ENCODE data around the gene ADH1B. TPM values are rescaled to one million over a fixed set of nuclear protein-coding genes. Genes with fewer than 3 reads are reported as not detected.
A peak's percentile ranks its signal among the peaks of the same experiment; 100 is the strongest.

The ADH1B gene
- total and polyA plus RNA-seq, 3 donors from 2014 or later: 6.4 to 24.6 (median 9.4) TPM

GRCh38 chr4:99301376-99302164 lies 19.6 kb downstream of the ADH1B start:
- no peak for DNase-seq
- H3K27me3 ChIP-seq: no peaks in the 10 kb centered on the region
- H3K9me3 ChIP-seq: no peaks in the 10 kb centered on the region
- intact Hi-C loops (cut with DNase I; ENCODE audit: low total_unique reads): no loop called here
- H3K36me3 ChIP-seq (ENCODE audit: low read depth, missing control alignments): no peaks in the 10 kb centered on the region
- WGBS, 2 donors: 67 to 73% methylated on average over 7 of the region's 7 CpGs
- TF ChIP-seq CTCF (IDR thresholded peaks at IDR 0.05) (no peak), POLR2A (IDR thresholded peaks at IDR 0.05) (no peak)
- H3K4me1 ChIP-seq: peaks cover 11% of the 10 kb centered on the region
- no peak overlapping the region for H3K4me3 ChIP-seq
- peak overlapping the region in 1 of 2 donors; percentile 63 for H3K27ac ChIP-seq

GRCh38 chr4:99300934-99301333 lies 20.3 kb downstream of the ADH1B start:
- Histone ChIP-seq H3K4me3 (no peak overlapping the region), H3K4me1 (peaks cover 11% of the 10 kb centered on the region), H3K27me3 (no peaks in the 10 kb centered on the region), H3K27ac (no peak overlapping the region), H3K36me3 (ENCODE audit: low read depth, missing control alignments) (no peaks in the 10 kb centered on the region), H3K9me3 (no peaks in the 10 kb centered on the region)
- 21 to 27% methylated on average over 4 of the region's 4 CpGs for WGBS, 2 donors
- TF ChIP-seq CTCF (IDR thresholded peaks at IDR 0.05) (no peak), POLR2A (IDR thresholded peaks at IDR 0.05) (no peak)
- DNase-seq: peak; percentile 86
- intact Hi-C loops (cut with DNase I; ENCODE audit: low total_unique reads): no loop called here

- intact Hi-C loops (cut with DNase I; ENCODE audit: low total_unique reads): no loop called here
- DNase-seq: no peak
- 87 to 93% methylated on average over 3 to 5 of the region's 5 CpGs for WGBS, 2 donors
- Histone ChIP-seq H3K27ac (no peak overlapping the region), H3K36me3 (ENCODE audit: low read depth, missing control alignments) (no peaks in the 10 kb centered on the region), H3K4me3 (no peak overlapping the region), H3K9me3 (no peaks in the 10 kb centered on the region), H3K27me3 (no peaks in the 10 kb centered on the region), H3K4me1 (no peaks in the 10 kb centered on the region)
- TF ChIP-seq POLR2A (IDR thresholded peaks at IDR 0.05) (no peak), CTCF (IDR thresholded peaks at IDR 0.05) (no peak)
Measured at GRCh38 chr4:99293357-99293756, 27.8 kb downstream of the ADH1B start.

GRCh38 chr4:99290848-99291786 lies 30.1 kb downstream of the ADH1B start, which contains the start of gene ADH1A:
Gene ADH1A, minus strand, starts transcription at chr4:99290985. Its CDS starts 71 bp downstream, at chr4:99290914.
- no peak within 1 kb of the TSS for H3K4me3 ChIP-seq
- no peak for TF ChIP-seq CTCF (IDR thresholded peaks at IDR 0.05)
- no peak for TF ChIP-seq POLR2A (IDR thresholded peaks at IDR 0.05)
- DNase-seq: no peak
- H3K9me3 ChIP-seq: no peaks in the 10 kb centered on the region
- WGBS, 2 donors: 69 to 88% methylated on average over 3 of the region's 3 CpGs
- no peaks in the 10 kb centered on the region for H3K4me1 ChIP-seq
- H3K27me3 ChIP-seq: no peaks in the 10 kb centered on the region
- no peak within 1 kb of the TSS for H3K27ac ChIP-seq
- intact Hi-C loops (cut with DNase I; ENCODE audit: low total_unique reads): no loop called here
- no peaks in the 10 kb centered on the region for H3K36me3 ChIP-seq (ENCODE audit: low read depth, missing control alignments)

All from testis (tissue), 3 donors.